Measurements from ENCODE around the gene PSMB3.

GRCh38 chr17:38704606-38705522 lies 47.7 kb upstream of the PSMB3 start, which contains the start of gene MLLT6:
- TF ChIP-seq CTCF (conservative IDR thresholded peaks at IDR 0.05; ENCODE audit: low read depth, low read length) = no peak
- no peak for TF ChIP-seq EZH2phosphoT487 (IDR thresholded peaks at IDR 0.05; ENCODE audit: borderline replicate concordance, low read length)

Measured in PC-3 (cell line).